ENCODE results near the gene CENPP.

- TF ChIP-seq EZH2 (IDR thresholded peaks at IDR 0.05; ENCODE audit: borderline replicate concordance, low read depth, low read length, poor library complexity, severe bottlenecking) (no peak), CTCF (conservative IDR thresholded peaks at IDR 0.05; ENCODE audit: low read depth, low read length) (no peak)
Observed at GRCh38 chr9:92369075-92369474, 43.3 kb downstream of the CENPP start.

Data from A673 (cell line).